ENCODE data around the gene SUSD1.

DNA sequence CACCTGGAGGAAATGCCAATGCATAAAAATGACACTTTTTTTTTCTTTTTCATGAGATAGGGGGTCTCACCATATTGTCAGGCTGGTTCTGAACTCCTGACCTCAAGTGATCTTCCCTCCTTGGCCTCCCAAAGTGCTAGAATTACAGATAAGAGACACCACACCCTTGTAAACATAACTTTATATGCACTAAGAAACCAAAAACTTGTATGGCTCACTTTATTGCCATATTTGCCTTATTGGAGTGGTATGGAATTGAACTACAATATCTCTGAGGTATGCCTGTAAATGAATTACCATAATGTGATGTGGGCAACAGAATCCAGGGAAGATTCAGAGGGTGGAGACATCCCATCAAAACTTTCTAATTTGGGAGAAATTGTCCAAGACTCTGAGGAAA lies 164.6 kb downstream of the SUSD1 start:
- TF ChIP-seq, protein P1, sequence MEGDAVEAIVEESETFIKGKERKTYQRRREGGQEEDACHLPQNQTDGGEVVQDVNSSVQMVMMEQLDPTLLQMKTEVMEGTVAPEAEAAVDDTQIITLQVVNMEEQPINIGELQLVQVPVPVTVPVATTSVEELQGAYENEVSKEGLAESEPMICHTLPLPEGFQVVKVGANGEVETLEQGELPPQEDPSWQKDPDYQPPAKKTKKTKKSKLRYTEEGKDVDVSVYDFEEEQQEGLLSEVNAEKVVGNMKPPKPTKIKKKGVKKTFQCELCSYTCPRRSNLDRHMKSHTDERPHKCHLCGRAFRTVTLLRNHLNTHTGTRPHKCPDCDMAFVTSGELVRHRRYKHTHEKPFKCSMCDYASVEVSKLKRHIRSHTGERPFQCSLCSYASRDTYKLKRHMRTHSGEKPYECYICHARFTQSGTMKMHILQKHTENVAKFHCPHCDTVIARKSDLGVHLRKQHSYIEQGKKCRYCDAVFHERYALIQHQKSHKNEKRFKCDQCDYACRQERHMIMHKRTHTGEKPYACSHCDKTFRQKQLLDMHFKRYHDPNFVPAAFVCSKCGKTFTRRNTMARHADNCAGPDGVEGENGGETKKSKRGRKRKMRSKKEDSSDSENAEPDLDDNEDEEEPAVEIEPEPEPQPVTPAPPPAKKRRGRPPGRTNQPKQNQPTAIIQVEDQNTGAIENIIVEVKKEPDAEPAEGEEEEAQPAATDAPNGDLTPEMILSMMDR (conservative IDR thresholded peaks at IDR 0.05; ENCODE audit: low read length), result no peak
- no peak for TF ChIP-seq EZH2phosphoT487 (IDR thresholded peaks at IDR 0.05; ENCODE audit: borderline replicate concordance, low read depth, low read length)
